ENCODE data around the gene SGMS1.

SGMS1 gene

GRCh38 chr10:50316695-50317648 lies 306.8 kb downstream of the SGMS1 start:
- Histone ChIP-seq H3K4me3 (ENCODE audit: low read depth in 1 of 2, low read length in 2 of 2) (no peak overlapping the region), H3K27ac (ENCODE audit: low read length) (no peak overlapping the region), H3K4me1 (ENCODE audit: control insufficient read depth in 1 of 2, insufficient read depth in 2 of 2, low read length in 2 of 2) (peaks cover 0 to 8% of the 10 kb centered on the region in 2 donors), H3K9me3 (ENCODE audit: control insufficient read depth in 1 of 2, low read length in 2 of 2) (peaks cover 0 to 6% of the 10 kb centered on the region in 2 donors), H3K27me3 (ENCODE audit: low read depth, low read length) (no peaks in the 10 kb centered on the region), H3K36me3 (ENCODE audit: control insufficient read depth in 1 of 2, insufficient read depth in 2 of 2, low read length in 2 of 2) (peaks cover 0 to 5% of the 10 kb centered on the region in 2 donors)

GRCh38 chr10:50316174-50316573 lies 307.6 kb downstream of the SGMS1 start:
- Histone ChIP-seq H3K36me3 (ENCODE audit: control insufficient read depth in 1 of 2, insufficient read depth in 2 of 2, low read length in 2 of 2) (peaks cover 1 to 5% of the 10 kb centered on the region in 2 donors), H3K4me3 (ENCODE audit: low read depth in 1 of 2, low read length in 2 of 2) (no peak overlapping the region), H3K4me1 (ENCODE audit: control insufficient read depth in 1 of 2, insufficient read depth in 2 of 2, low read length in 2 of 2) (peaks cover 0 to 4% of the 10 kb centered on the region in 2 donors), H3K9me3 (ENCODE audit: control insufficient read depth in 1 of 2, low read length in 2 of 2) (peaks cover 0 to 6% of the 10 kb centered on the region in 2 donors), H3K27me3 (ENCODE audit: low read depth, low read length) (no peaks in the 10 kb centered on the region), H3K27ac (ENCODE audit: low read length) (no peak overlapping the region)

- no peak overlapping the region for H3K27ac ChIP-seq (ENCODE audit: low read length)
- H3K4me3 ChIP-seq (ENCODE audit: low read depth in 1 of 2, low read length in 2 of 2) = no peak overlapping the region
- H3K27me3 ChIP-seq (ENCODE audit: low read depth, low read length) = no peaks in the 10 kb centered on the region
- H3K36me3 ChIP-seq (ENCODE audit: control insufficient read depth in 1 of 2, insufficient read depth in 2 of 2, low read length in 2 of 2) = peaks cover 6 to 8% of the 10 kb centered on the region in 2 donors
- peaks cover 0 to 6% of the 10 kb centered on the region in 2 donors for H3K9me3 ChIP-seq (ENCODE audit: control insufficient read depth in 1 of 2, low read length in 2 of 2)
- H3K4me1 ChIP-seq (ENCODE audit: control insufficient read depth in 1 of 2, insufficient read depth in 2 of 2, low read length in 2 of 2) = peaks cover 0 to 4% of the 10 kb centered on the region in 2 donors
These were observed 308.3 kb downstream of the SGMS1 start for GRCh38 chr10:50315424-50315823.

GRCh38 chr10:50314169-50315071 lies 309.3 kb downstream of the SGMS1 start:
- Histone ChIP-seq H3K27me3 (ENCODE audit: low read depth, low read length) (no peaks in the 10 kb centered on the region), H3K27ac (ENCODE audit: low read length) (no peak overlapping the region), H3K9me3 (ENCODE audit: control insufficient read depth in 1 of 2, low read length in 2 of 2) (peaks cover 0 to 6% of the 10 kb centered on the region in 2 donors), H3K36me3 (ENCODE audit: control insufficient read depth in 1 of 2, insufficient read depth in 2 of 2, low read length in 2 of 2) (peaks cover 11 to 17% of the 10 kb centered on the region in 2 donors), H3K4me1 (ENCODE audit: control insufficient read depth in 1 of 2, insufficient read depth in 2 of 2, low read length in 2 of 2) (peaks cover 0 to 4% of the 10 kb centered on the region in 2 donors), H3K4me3 (ENCODE audit: low read depth in 1 of 2, low read length in 2 of 2) (no peak overlapping the region)

GRCh38 chr10:50312464-50313437 lies 311.0 kb downstream of the SGMS1 start:
- Histone ChIP-seq H3K36me3 (ENCODE audit: control insufficient read depth in 1 of 2, insufficient read depth in 2 of 2, low read length in 2 of 2) (peaks cover 19 to 31% of the 10 kb centered on the region in 2 donors), H3K27ac (ENCODE audit: low read length) (no peak overlapping the region), H3K4me1 (ENCODE audit: control insufficient read depth in 1 of 2, insufficient read depth in 2 of 2, low read length in 2 of 2) (peaks cover 0 to 4% of the 10 kb centered on the region in 2 donors), H3K27me3 (ENCODE audit: low read depth, low read length) (no peaks in the 10 kb centered on the region), H3K4me3 (ENCODE audit: low read depth in 1 of 2, low read length in 2 of 2) (no peak overlapping the region), H3K9me3 (ENCODE audit: control insufficient read depth in 1 of 2, low read length in 2 of 2) (peaks cover 0 to 6% of the 10 kb centered on the region in 2 donors)

- no peaks in the 10 kb centered on the region for H3K4me1 ChIP-seq (ENCODE audit: control insufficient read depth in 1 of 2, insufficient read depth in 2 of 2, low read length in 2 of 2)
- H3K36me3 ChIP-seq (ENCODE audit: control insufficient read depth in 1 of 2, insufficient read depth in 2 of 2, low read length in 2 of 2) = peaks cover 31 to 41% of the 10 kb centered on the region in 2 donors
- no peak overlapping the region for H3K4me3 ChIP-seq (ENCODE audit: low read depth in 1 of 2, low read length in 2 of 2)
- no peak overlapping the region for H3K27ac ChIP-seq (ENCODE audit: low read length)
- H3K27me3 ChIP-seq (ENCODE audit: low read depth, low read length) = no peaks in the 10 kb centered on the region
- peaks cover 0 to 6% of the 10 kb centered on the region in 2 donors for H3K9me3 ChIP-seq (ENCODE audit: control insufficient read depth in 1 of 2, low read length in 2 of 2)
These were observed 313.1 kb downstream of the SGMS1 start for GRCh38 chr10:50310560-50311174.

GRCh38 chr10:50309342-50309741 lies 314.4 kb downstream of the SGMS1 start:
- Histone ChIP-seq H3K36me3 (ENCODE audit: control insufficient read depth in 1 of 2, insufficient read depth in 2 of 2, low read length in 2 of 2) (peaks cover 31 to 41% of the 10 kb centered on the region in 2 donors), H3K27ac (ENCODE audit: low read length) (no peak overlapping the region), H3K9me3 (ENCODE audit: control insufficient read depth in 1 of 2, low read length in 2 of 2) (peaks cover 0 to 6% of the 10 kb centered on the region in 2 donors), H3K4me1 (ENCODE audit: control insufficient read depth in 1 of 2, insufficient read depth in 2 of 2, low read length in 2 of 2) (no peaks in the 10 kb centered on the region), H3K27me3 (ENCODE audit: low read depth, low read length) (no peaks in the 10 kb centered on the region), H3K4me3 (ENCODE audit: low read depth in 1 of 2, low read length in 2 of 2) (no peak overlapping the region)

GRCh38 chr10:50304660-50305059 lies 319.1 kb downstream of the SGMS1 start:
- Histone ChIP-seq H3K9me3 (ENCODE audit: control insufficient read depth in 1 of 2, low read length in 2 of 2) (no peaks in the 10 kb centered on the region), H3K36me3 (ENCODE audit: control insufficient read depth in 1 of 2, insufficient read depth in 2 of 2, low read length in 2 of 2) (peaks cover 22 to 32% of the 10 kb centered on the region in 2 donors), H3K27me3 (ENCODE audit: low read depth, low read length) (no peaks in the 10 kb centered on the region), H3K4me3 (ENCODE audit: low read depth in 1 of 2, low read length in 2 of 2) (no peak overlapping the region), H3K27ac (ENCODE audit: low read length) (no peak overlapping the region), H3K4me1 (ENCODE audit: control insufficient read depth in 1 of 2, insufficient read depth in 2 of 2, low read length in 2 of 2) (no peaks in the 10 kb centered on the region)

GRCh38 chr10:50299948-50300669 lies 323.6 kb downstream of the SGMS1 start:
- no peaks in the 10 kb centered on the region for H3K4me1 ChIP-seq (ENCODE audit: control insufficient read depth in 1 of 2, insufficient read depth in 2 of 2, low read length in 2 of 2)
- H3K9me3 ChIP-seq (ENCODE audit: control insufficient read depth in 1 of 2, low read length in 2 of 2) = no peaks in the 10 kb centered on the region
- peaks cover 0 to 6% of the 10 kb centered on the region in 2 donors for H3K36me3 ChIP-seq (ENCODE audit: control insufficient read depth in 1 of 2, insufficient read depth in 2 of 2, low read length in 2 of 2)
- no peak overlapping the region for H3K4me3 ChIP-seq (ENCODE audit: low read depth in 1 of 2, low read length in 2 of 2)
- H3K27ac ChIP-seq (ENCODE audit: low read length) = no peak overlapping the region
- H3K27me3 ChIP-seq (ENCODE audit: low read depth, low read length) = no peaks in the 10 kb centered on the region

All from muscle layer of duodenum (tissue), 2 donors.